ENCODE measurements around the gene MLXIPL.

GRCh38 chr7:73555411-73555982 lies 68.8 kb downstream of the MLXIPL start:
- TF ChIP-seq POLR2A (IDR thresholded peaks at IDR 0.05): no peak
- TF ChIP-seq, protein P1, sequence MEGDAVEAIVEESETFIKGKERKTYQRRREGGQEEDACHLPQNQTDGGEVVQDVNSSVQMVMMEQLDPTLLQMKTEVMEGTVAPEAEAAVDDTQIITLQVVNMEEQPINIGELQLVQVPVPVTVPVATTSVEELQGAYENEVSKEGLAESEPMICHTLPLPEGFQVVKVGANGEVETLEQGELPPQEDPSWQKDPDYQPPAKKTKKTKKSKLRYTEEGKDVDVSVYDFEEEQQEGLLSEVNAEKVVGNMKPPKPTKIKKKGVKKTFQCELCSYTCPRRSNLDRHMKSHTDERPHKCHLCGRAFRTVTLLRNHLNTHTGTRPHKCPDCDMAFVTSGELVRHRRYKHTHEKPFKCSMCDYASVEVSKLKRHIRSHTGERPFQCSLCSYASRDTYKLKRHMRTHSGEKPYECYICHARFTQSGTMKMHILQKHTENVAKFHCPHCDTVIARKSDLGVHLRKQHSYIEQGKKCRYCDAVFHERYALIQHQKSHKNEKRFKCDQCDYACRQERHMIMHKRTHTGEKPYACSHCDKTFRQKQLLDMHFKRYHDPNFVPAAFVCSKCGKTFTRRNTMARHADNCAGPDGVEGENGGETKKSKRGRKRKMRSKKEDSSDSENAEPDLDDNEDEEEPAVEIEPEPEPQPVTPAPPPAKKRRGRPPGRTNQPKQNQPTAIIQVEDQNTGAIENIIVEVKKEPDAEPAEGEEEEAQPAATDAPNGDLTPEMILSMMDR (IDR thresholded peaks at IDR 0.05): no peak
